Sigmoid colon (tissue), 7 donors: Measurements from ENCODE around the gene CENPO. TPM values are rescaled to one million over a fixed set of nuclear protein-coding genes. Genes with fewer than 3 reads are reported as not detected.

Source experiments
- DNase-seq: peaks from one replicate; pipeline ENCODE4 v3.0.0-alpha.2; 2019
- H3K27ac ChIP-seq, 4 donors: fragments of 200-600 bp; sonication (generic); one replicate each; pipeline ENCODE4 v1.5.1; 2016 to 2019; ENCODE audit warnings: mild to moderate bottlenecking in 1 of 4
- H3K27me3 ChIP-seq, 3 donors: fragments of 200-600 bp; sonication (generic); one replicate each; pipeline ENCODE4 v1.5.1; 2019; ENCODE audit warnings: mild to moderate bottlenecking in 1 of 3
- H3K36me3 ChIP-seq, 4 donors: fragments of 200-600 bp; sonication (generic); one replicate each; pipeline ENCODE4 v1.5.1; 2016 to 2019
- H3K4me1 ChIP-seq, 4 donors: fragments of 200-600 bp; sonication (generic); one replicate each; pipeline ENCODE4 v1.5.1; 2017 to 2019
- H3K4me3 ChIP-seq, 4 donors: fragments of 200-600 bp; sonication (generic); one replicate each; pipeline ENCODE4 v1.5.1; 2017 to 2019; ENCODE audit warnings: mild to moderate bottlenecking in 2 of 4, moderate library complexity in 1 of 4
- H3K9me3 ChIP-seq, 4 donors: fragments of 200-600 bp in 3 of 4; sonication (generic) in 3 of 4; one replicate each; pipeline versions ENCODE4 v1.5.1 to v1.6.1; 2013 to 2019
- EP300 ChIP-seq, 4 donors: sonication (generic); formaldehyde crosslinking; IDR thresholded peaks; one replicate each; pipeline ENCODE4 v1.6.1; 2017; ENCODE audit warnings: antibody characterized with exemption in 4 of 4
- POLR2A ChIP-seq, 2 donors: fragments of 450-650 bp; IDR thresholded peaks; one replicate each; pipeline ENCODE4 v1.6.1; 2016; ENCODE audit warnings: antibody characterized with exemption in 2 of 2, mild to moderate bottlenecking in 2 of 2, moderate library complexity in 2 of 2
- POLR2AphosphoS5 ChIP-seq, 4 donors: sonication (generic); formaldehyde crosslinking; IDR thresholded peaks; one replicate each; pipeline ENCODE4 v1.6.1; 2017; ENCODE audit warnings: antibody characterized with exemption in 4 of 4
- WGBS, 2 donors: extraction: QIAGEN DNeasy Blood & Tissue Kit; methylation state at CpG; one replicate each; pipeline ENCODE4 v1.1.7; 2013; 5-methylcytosine and 5-hydroxymethylcytosine counted together
- intact Hi-C: fragments of 100-400 bp; cut with DNase I; formaldehyde crosslinking; loops from one replicate; pipeline ENCODE4 v1.15.1; 2023
- polyA plus RNA-seq, 3 donors: library from polyadenylated mRNA; stranded (reverse); fragments of 200-250 nt; gene quantifications; one replicate each; pipeline ENCODE4 v1.2.3, GENCODE V29; 2013
- total RNA-seq, 4 donors: library from RNA; depleted of rRNA; stranded (reverse); fragments of >200 nt; gene quantifications; one replicate each; pipeline ENCODE4 v1.1.0, GENCODE V29; 2016
- TF ChIP-seq, protein P1 (sequence below), 4 experiments: fragments of 450-650 bp in 3 of 4; fragments of 200-600 bp in 1 of 4; IDR thresholded peaks; one replicate each; pipeline ENCODE4 v1.5.1; 2016 to 2019; ENCODE audit warnings: antibody characterized with exemption in 4 of 4, mild to moderate bottlenecking in 3 of 4, moderate library complexity in 2 of 4
- donor health status: healthy with polysubstance abuse.
- donor health status: Bipolar disorder and iron deficiency.
- donor health status: healthy.

CENPO gene
- total and polyA plus RNA-seq, 7 donors: 0.49 to 10.4 (median 4.9) TPM

DNA sequence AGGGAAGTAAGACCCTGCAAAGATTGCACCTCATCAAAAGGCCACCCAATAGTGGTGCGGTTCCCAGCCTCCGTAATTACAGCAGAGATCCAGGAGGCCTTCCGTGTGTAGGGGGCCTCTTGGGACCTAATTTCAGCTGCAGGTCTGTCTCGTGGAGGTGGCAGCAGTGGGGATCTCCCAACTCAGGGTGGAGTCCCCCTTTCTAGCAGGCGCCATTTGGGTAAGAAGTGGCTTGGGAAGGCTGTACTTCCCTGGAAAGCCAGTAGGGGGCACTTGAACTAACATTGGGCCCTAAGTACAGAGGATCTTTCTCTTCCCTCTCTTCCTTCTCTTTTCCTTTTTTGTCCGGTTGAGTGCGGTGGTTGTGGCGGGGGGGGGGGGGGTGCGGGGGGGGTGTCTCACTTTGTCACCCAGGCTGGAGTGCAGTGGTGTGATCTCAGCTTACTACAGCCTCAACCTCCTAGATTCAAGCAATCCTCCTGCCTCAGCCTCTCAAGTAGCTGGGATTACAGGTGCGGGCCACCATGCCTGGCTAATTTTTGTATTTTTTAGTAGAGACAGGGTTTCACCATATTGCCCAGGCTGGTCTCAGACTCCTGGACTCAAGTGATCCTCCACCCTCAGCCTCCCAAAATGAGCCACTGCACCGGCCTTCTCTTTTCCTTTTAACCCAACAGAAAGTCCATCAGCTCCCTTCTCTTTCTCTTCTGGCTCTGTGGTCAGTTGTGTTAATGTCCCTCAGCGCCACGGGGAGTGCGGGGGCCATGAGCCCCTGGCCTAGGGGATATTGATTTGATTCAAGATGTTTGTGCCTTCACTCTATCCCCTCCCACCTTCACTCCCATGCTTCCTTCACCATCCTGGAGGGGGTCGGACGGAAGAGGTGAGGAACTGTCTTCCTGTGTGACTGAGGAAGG lies 32.0 kb downstream of the CENPO start:
- peaks cover 0 to 10% (median 8%) of the 10 kb centered on the region in 4 donors for H3K4me1 ChIP-seq
- no peaks in the 10 kb centered on the region for H3K9me3 ChIP-seq
- WGBS, 2 donors: 89 to 90% methylated on average over 16 of the region's 16 CpGs
- DNase-seq: peak; percentile 54
- intact Hi-C loops: no loop called here
- no peaks in the 10 kb centered on the region for H3K27me3 ChIP-seq
- no peak overlapping the region for H3K4me3 ChIP-seq
- TF ChIP-seq POLR2AphosphoS5 (IDR thresholded peaks at IDR 0.05) (no peak), POLR2A (IDR thresholded peaks at IDR 0.05) (no peak), EP300 (IDR thresholded peaks at IDR 0.05) (no peak)
- TF ChIP-seq, protein P1, sequence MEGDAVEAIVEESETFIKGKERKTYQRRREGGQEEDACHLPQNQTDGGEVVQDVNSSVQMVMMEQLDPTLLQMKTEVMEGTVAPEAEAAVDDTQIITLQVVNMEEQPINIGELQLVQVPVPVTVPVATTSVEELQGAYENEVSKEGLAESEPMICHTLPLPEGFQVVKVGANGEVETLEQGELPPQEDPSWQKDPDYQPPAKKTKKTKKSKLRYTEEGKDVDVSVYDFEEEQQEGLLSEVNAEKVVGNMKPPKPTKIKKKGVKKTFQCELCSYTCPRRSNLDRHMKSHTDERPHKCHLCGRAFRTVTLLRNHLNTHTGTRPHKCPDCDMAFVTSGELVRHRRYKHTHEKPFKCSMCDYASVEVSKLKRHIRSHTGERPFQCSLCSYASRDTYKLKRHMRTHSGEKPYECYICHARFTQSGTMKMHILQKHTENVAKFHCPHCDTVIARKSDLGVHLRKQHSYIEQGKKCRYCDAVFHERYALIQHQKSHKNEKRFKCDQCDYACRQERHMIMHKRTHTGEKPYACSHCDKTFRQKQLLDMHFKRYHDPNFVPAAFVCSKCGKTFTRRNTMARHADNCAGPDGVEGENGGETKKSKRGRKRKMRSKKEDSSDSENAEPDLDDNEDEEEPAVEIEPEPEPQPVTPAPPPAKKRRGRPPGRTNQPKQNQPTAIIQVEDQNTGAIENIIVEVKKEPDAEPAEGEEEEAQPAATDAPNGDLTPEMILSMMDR (IDR thresholded peaks at IDR 0.05): peak in 1 of 4 experiments; percentile 33
- H3K36me3 ChIP-seq: no peaks in the 10 kb centered on the region
- H3K27ac ChIP-seq: no peak overlapping the region

DNA sequence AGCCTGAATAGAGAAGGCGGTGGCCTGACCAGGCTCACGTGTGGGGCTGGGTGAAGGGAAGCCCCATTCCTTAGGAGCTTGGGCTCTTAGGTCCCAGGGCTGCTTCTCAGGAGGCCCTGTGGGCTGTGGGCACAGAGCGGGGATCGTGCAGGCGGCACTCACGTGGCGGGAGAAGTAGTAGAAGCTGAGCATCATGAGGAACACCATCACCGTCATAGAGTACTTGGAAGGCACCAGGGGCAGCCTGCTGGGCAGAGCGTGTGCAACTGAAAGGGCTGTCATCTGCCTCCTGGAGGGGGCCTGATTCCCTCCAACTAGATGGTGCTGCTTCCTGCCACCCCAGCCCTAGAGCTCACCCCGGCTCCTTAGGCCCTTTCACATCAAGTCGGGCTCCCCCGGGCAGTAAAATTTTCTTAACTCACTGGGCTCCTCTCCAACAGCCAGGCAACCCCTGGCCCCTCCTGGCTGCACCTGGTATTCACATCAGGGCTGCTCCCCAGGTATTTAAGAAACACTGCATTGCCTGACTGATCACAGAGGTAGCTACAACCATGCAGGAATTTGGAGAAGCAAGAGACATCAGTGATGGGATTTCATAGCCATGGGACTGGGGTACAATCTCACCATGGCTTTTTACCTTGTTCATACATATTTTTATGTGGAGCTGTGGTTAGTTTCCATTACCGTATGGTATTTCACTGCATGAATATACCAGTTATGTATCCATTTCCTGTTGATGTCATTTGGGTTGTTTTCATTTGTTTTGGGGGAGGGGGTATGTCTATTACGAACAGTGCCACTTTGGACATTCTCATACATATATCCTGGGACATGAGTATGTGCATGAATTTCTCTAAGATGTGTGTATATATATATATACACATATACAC lies 32.9 kb downstream of the CENPO start:
- 89 to 90% methylated on average over 14 of the region's 14 CpGs for WGBS, 2 donors
- H3K4me1 ChIP-seq: peaks cover 0 to 10% (median 8%) of the 10 kb centered on the region in 4 donors
- no peaks in the 10 kb centered on the region for H3K9me3 ChIP-seq
- no peak overlapping the region for H3K4me3 ChIP-seq
- intact Hi-C loops: no loop called here
- peak; percentile 57 for DNase-seq
- no peaks in the 10 kb centered on the region for H3K36me3 ChIP-seq
- H3K27me3 ChIP-seq: no peaks in the 10 kb centered on the region
- TF ChIP-seq, protein P1 (IDR thresholded peaks at IDR 0.05): no peak
- no peak for TF ChIP-seq EP300 (IDR thresholded peaks at IDR 0.05)
- no peak overlapping the region for H3K27ac ChIP-seq

DNA sequence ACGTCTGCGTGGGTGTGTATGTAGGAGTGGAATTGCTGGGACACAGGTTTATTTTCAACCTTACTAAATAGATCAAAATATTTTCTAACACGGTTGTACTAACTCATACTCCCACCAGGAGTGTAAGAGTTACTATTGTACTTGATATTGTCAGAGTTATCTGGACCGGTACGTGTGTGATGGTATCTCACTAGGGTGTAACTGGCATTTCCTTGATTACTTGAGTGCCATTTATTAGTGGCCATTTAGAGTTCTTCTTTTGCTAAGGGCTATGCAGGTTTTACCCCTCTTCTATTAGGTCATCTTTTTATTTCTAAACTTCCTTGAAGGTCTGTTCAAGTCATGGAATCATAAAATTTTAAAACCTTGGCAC lies 33.5 kb downstream of the CENPO start:
- 42 to 68% methylated on average over 5 of the region's 5 CpGs for WGBS, 2 donors
- DNase-seq: no peak
- TF ChIP-seq POLR2A (IDR thresholded peaks at IDR 0.05): no peak
- no peak for TF ChIP-seq POLR2AphosphoS5 (IDR thresholded peaks at IDR 0.05)
- TF ChIP-seq, protein P1 (IDR thresholded peaks at IDR 0.05): no peak
- TF ChIP-seq EP300 (IDR thresholded peaks at IDR 0.05): no peak
- Histone ChIP-seq H3K4me3 (no peak overlapping the region), H3K27me3 (no peaks in the 10 kb centered on the region), H3K27ac (no peak overlapping the region), H3K4me1 (peaks cover 0 to 10% (median 8%) of the 10 kb centered on the region in 4 donors), H3K9me3 (no peaks in the 10 kb centered on the region), H3K36me3 (no peaks in the 10 kb centered on the region)
- intact Hi-C loops: loop anchor here (1.0 kb wide), 1 partner anchor 416 kb away; no protein-coding TSS in a partner anchor

DNA sequence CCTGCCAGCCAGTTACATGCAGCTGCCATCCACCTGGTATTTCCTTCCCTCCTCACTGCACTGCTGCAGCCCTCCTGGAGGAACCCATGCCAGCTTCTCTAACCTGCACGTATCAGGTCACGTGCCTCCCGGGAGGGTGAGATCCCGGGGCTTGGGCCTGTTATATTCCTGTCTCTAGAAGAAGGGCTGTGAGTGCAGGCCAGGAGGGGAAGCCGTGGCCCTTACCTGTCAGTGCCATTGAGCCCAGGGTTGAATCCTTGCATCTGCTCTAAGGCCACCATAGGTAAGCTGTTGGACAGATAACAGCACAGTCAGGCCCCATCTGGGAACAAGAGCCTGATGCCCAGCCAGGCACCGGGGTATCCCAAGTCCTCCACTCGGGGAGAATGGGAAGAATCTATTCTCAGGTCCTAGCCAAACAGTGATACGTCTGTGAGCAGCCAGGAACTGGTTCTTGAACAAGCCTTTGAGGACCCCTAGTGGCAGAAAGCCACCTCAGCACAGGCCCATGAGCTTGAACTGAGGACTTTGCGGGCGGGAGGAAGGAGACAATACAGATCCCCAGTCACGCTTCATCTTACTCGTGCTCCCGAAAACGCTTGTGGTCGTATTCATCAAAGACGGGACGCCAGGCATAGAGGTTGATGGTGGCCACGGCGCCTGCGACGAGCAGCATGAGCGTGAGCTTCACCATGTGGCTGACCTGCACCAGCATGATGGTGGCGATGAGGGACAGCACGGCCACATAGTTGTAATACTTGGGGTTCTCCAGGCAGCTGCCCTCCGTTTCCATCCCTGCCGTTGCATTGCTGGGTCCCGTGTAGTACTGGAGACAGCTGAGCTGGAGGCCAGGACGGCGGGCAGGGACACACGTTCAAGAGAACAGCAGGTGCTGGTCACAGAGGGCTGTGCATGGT lies 34.4 kb downstream of the CENPO start:
- no peaks in the 10 kb centered on the region for H3K9me3 ChIP-seq
- WGBS, 2 donors: 34 to 51% methylated on average over 30 of the region's 30 CpGs
- no peak overlapping the region for H3K27ac ChIP-seq
- DNase-seq: peak; percentile 91
- no peak overlapping the region for H3K4me3 ChIP-seq
- H3K4me1 ChIP-seq: peaks cover 0 to 10% (median 8%) of the 10 kb centered on the region in 4 donors
- TF ChIP-seq EP300 (IDR thresholded peaks at IDR 0.05) (no peak), POLR2A (IDR thresholded peaks at IDR 0.05) (no peak), POLR2AphosphoS5 (IDR thresholded peaks at IDR 0.05) (no peak)
- TF ChIP-seq, protein P1 (IDR thresholded peaks at IDR 0.05): peak; percentile 72 to 90 (median 85)
- H3K27me3 ChIP-seq: no peaks in the 10 kb centered on the region
- no peaks in the 10 kb centered on the region for H3K36me3 ChIP-seq
- intact Hi-C loops: loop anchor here (1.0 kb wide), 1 partner anchor 417 kb away; no protein-coding TSS in a partner anchor
